CD8-positive, alpha-beta memory T cell (primary cell): ENCODE measurements around the gene MYO15B. TPM values are rescaled to one million over a fixed set of nuclear protein-coding genes. Genes with fewer than 3 reads are reported as not detected.
"Not testable (repeated sequence)": the region's sequence is repeated elsewhere in the genome, so short reads cannot be mapped to it uniquely, and the experiment has no call there.

ENCODE experiments used
- CTCF ChIA-PET: fragments of 350-600 bp; sonication (Branson Sonifier 250); formaldehyde crosslinking; loops from one replicate; lab custom pipeline; 2021; ENCODE audit warnings: antibody characterized with exemption; lab: Charles Lee
- POLR2A ChIA-PET: fragments of 350-600 bp; sonication (Branson Sonifier 250); formaldehyde crosslinking; loops from one replicate; lab custom pipeline; 2021; ENCODE audit warnings: antibody characterized with exemption; lab: Charles Lee
- DNase-seq, 5 donors: peaks; one replicate each; pipeline versions ENCODE4 v3.0.0 to v3.0.0-alpha.2; 2020 to 2022; ENCODE audit warnings: mixed read lengths in 1 of 5
- H3K27ac ChIP-seq: one replicate; pipeline ENCODE4 v1.7.0; 2013; ENCODE audit warnings: low read depth, mild to moderate bottlenecking, low read length, moderate library complexity
- H3K27me3 ChIP-seq: 2 replicates; pipeline ENCODE4 v1.7.0; 2013; ENCODE audit warnings: low read length, mild to moderate bottlenecking; ENCODE audit not compliant: insufficient read depth, poor library complexity, severe bottlenecking
- H3K36me3 ChIP-seq: 2 replicates; pipeline ENCODE4 v1.7.0; 2013; ENCODE audit warnings: mild to moderate bottlenecking, low read length, moderate library complexity; ENCODE audit not compliant: insufficient read depth
- H3K4me1 ChIP-seq: 2 replicates; pipeline ENCODE4 v1.7.0; 2013; ENCODE audit warnings: mild to moderate bottlenecking, low read length, moderate library complexity; ENCODE audit not compliant: insufficient read depth
- H3K4me3 ChIP-seq: 2 replicates; pipeline ENCODE4 v1.7.0; 2013; ENCODE audit warnings: mild to moderate bottlenecking, low read length
- H3K9me3 ChIP-seq: 2 replicates; pipeline ENCODE4 v1.7.0; 2013; ENCODE audit warnings: mild to moderate bottlenecking, low read length
- H3K27ac Mint-ChIP-seq, 8 donors: one replicate each; pipeline ENCODE4 v1.8.0; 2020 to 2021; ENCODE audit warnings: mixed read lengths in 8 of 8, mild to moderate bottlenecking in 6 of 8, inconsistent platforms in 3 of 8, moderate library complexity in 3 of 8
- H3K27me3 Mint-ChIP-seq, 2 donors: one replicate each; pipeline ENCODE4 v1.8.0; 2020 to 2021; ENCODE audit warnings: mixed read lengths in 2 of 2, mild to moderate bottlenecking in 1 of 2, moderate library complexity in 1 of 2
- H3K36me3 Mint-ChIP-seq, 3 donors: one replicate each; pipeline ENCODE4 v1.8.0; 2020 to 2021; ENCODE audit warnings: mixed read lengths in 3 of 3, inconsistent platforms in 1 of 3, mild to moderate bottlenecking in 1 of 3
- H3K4me1 Mint-ChIP-seq, 3 donors: one replicate each; pipeline ENCODE4 v1.8.0; 2020 to 2021; ENCODE audit warnings: mixed read lengths in 3 of 3, inconsistent platforms in 1 of 3, mild to moderate bottlenecking in 1 of 3
- H3K4me3 Mint-ChIP-seq, 7 donors: one replicate each; pipeline ENCODE4 v1.8.0; 2020 to 2021; ENCODE audit warnings: mixed read lengths in 7 of 7, mild to moderate bottlenecking in 6 of 7, moderate library complexity in 4 of 7, inconsistent platforms in 2 of 7
- H3K9me3 Mint-ChIP-seq, 5 donors: one replicate each; pipeline ENCODE4 v1.8.0; 2020 to 2022; ENCODE audit warnings: mixed read lengths in 5 of 5, mild to moderate bottlenecking in 3 of 5, moderate library complexity in 2 of 5, inconsistent platforms in 1 of 5
- polyA plus RNA-seq: library from polyadenylated mRNA; unstranded; fragments of 300-500 nt; fragmentation: Illumina TruSeq; gene quantifications from one replicate; pipeline ENCODE4 v1.2.3, GENCODE V29; 2021
- total RNA-seq, 2 experiments: library from RNA; stranded (reverse); gene quantifications; one replicate each; pipeline ENCODE4 v1.2.3, GENCODE V29; 2021

Gene MYO15B
- total and polyA plus RNA-seq, 3 experiments from 2014 or later = 1.6 to 33.3 (median 26.1) TPM

DNA sequence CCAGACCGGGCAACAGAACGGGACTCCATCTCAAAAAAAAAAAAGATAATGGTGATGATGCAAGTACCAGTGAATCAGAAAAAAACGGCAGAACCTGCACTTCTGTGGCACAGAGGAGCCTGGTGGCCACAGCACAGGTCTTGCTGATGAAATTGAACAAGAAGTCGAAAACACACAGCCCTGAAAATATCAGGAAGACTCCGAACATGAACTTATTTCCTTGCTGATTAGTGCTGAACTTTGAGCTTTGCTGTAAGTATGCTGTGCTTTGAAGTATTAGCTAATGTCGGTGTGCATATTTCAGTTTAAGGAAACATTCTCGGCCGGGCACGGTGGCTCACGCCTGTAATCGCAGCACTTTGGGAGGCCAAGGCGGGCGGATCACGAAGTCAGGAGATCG is 10.9 kb upstream of the MYO15B start:
- Histone ChIP-seq H3K4me1 (peaks cover 4% of the 10 kb centered on the region), H3K27me3 (no peaks in the 10 kb centered on the region), H3K9me3 (no peaks in the 10 kb centered on the region), H3K27ac (no peak overlapping the region), H3K4me3 (no peak overlapping the region), H3K36me3 (no peaks in the 10 kb centered on the region)
- no peak overlapping the region for H3K27ac Mint-ChIP-seq
- no peak for DNase-seq
- ChIA-PET CTCF (interaction anchor here (1.4 kb wide), 1 partner anchor 12 kb away, joined by 3 read pairs; no protein-coding TSS in a partner anchor), POLR2A (no interaction called here)
- H3K4me3 Mint-ChIP-seq = no peak overlapping the region
- H3K9me3 Mint-ChIP-seq = peaks cover 0 to 3% (median 0%) of the 10 kb centered on the region in 5 donors
- peaks cover 8 to 9% (median 8%) of the 10 kb centered on the region in 3 donors for H3K4me1 Mint-ChIP-seq
- no peaks in the 10 kb centered on the region for H3K27me3 Mint-ChIP-seq
- H3K36me3 Mint-ChIP-seq = peaks cover 0 to 12% (median 2%) of the 10 kb centered on the region in 3 donors

DNA sequence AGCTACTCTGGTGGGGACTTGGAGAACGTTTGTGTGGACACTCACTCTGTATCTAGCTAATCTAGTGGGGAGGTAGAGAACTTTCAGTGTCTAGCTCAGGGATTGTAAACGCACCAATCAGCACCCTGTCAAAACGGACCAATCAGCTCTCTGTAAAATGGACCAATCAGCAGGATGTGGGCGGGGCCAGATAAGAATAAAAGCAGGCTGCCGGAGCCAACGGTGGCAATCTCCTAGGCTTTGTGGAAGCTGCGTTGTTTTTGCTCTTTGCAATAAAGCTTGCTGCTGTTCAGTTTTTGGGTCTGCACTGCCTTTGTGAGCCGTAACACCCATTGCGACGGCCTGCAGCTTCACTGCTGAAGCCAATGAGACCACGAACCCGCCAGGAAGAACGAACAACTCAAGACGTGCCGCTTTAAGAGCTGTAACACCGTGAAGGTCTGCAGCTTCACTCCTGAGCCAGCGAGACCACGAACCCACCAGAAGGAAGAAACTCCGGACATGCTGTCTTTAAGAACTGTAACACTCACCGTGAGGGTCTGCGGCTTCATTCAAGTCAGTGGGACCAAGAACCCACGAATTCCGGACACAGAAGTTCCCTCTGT is 6.4 kb upstream of the MYO15B start:
- H3K36me3 ChIP-seq, H3K27me3 Mint-ChIP-seq, H3K36me3 Mint-ChIP-seq, H3K4me1 ChIP-seq, H3K27ac ChIP-seq, H3K27me3 ChIP-seq, H3K9me3 ChIP-seq, H3K9me3 Mint-ChIP-seq: not testable (repeated sequence)
- ChIA-PET POLR2A (interaction anchor here (0.8 kb wide), 1 partner anchor 125 kb away, joined by 3 read pairs; the partner anchor contains the start of gene TMEM94), CTCF (interaction anchor here (0.6 to 1.9 kb wide), 3 partner anchors 47 to 259 kb away, joined by 4 to 8 read pairs (median 4); no protein-coding TSS in a partner anchor)
- Mint-ChIP-seq H3K27ac (peak overlapping the region in 6 of 8 donors; percentile 22 to 80 (median 51)), H3K4me1 (peaks cover 8 to 12% (median 10%) of the 10 kb centered on the region in 3 donors), H3K4me3 (peak overlapping the region; percentile 70 to 88 (median 82))
- H3K4me3 ChIP-seq = peak overlapping the region; percentile 58
- DNase-seq = peak in 4 of 5 donors; percentile 44 to 69 (median 53)

DNA sequence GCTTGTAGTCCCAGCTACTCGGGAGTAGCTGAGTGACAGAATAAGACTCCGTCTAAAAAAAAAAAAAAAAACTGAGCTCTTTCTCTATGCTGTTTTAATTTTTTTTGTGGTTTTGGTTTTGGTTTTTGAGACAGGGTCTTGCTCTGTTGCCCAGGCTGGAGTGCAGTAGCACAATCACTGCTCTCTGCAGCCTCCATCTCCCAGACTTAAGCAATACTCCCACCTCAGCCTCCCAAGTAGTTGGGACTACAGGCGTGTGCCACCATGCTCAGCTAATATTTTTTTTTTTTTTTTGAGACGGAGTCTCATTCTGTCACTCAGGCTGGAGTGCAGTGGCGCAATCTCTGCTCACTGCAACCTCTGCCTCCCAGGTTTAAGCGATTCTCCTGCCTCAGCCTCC is 4.4 kb upstream of the MYO15B start:
- not testable (repeated sequence) for H3K27me3 ChIP-seq, H3K27ac ChIP-seq, H3K36me3 Mint-ChIP-seq, H3K36me3 ChIP-seq, DNase-seq, H3K9me3 Mint-ChIP-seq, H3K27me3 Mint-ChIP-seq, H3K9me3 ChIP-seq, H3K4me3 ChIP-seq
- ChIA-PET CTCF (interaction anchor here (0.6 to 2.5 kb wide), 4 partner anchors 50 to 464 kb away, joined by 3 to 7 read pairs (median 3); partner anchors contain the start of gene SMIM5), POLR2A (interaction anchor here (0.6 kb wide), 1 partner anchor 390 kb away, joined by 4 read pairs; no protein-coding TSS in a partner anchor)
- H3K27ac Mint-ChIP-seq = peak overlapping the region in 1 of 8 donors; percentile 54
- H3K4me1 Mint-ChIP-seq = peaks cover 12 to 18% (median 14%) of the 10 kb centered on the region in 3 donors
- H3K4me3 Mint-ChIP-seq = peak overlapping the region in 1 of 7 donors; percentile 6
- H3K4me1 ChIP-seq = peaks cover 12% of the 10 kb centered on the region

DNA sequence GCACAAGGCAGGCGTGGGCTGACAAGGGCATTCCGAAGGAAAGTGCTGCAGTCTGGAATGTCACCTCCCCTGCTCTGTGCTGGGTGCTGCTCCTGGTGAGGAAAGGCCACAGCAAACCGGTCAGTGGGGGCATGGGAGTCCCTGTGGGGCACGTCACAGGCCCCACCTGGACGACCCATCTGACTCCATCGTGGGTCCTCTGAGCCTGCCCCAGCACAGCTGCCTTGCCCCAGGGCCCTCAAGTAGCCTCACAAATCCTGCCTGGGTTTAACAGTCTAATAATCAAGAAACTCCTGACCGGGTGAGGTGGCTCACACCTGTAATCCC is 2.8 kb upstream of the MYO15B start:
- Histone ChIP-seq H3K4me3 (no peak overlapping the region), H3K9me3 (no peaks in the 10 kb centered on the region), H3K27ac (no peak overlapping the region), H3K27me3 (no peaks in the 10 kb centered on the region), H3K4me1 (peaks cover 12% of the 10 kb centered on the region), H3K36me3 (no peaks in the 10 kb centered on the region)
- peaks cover 0 to 3% (median 0%) of the 10 kb centered on the region in 5 donors for H3K9me3 Mint-ChIP-seq
- ChIA-PET CTCF (no interaction called here), POLR2A (no interaction called here)
- peaks cover 12 to 20% (median 14%) of the 10 kb centered on the region in 3 donors for H3K4me1 Mint-ChIP-seq
- no peaks in the 10 kb centered on the region for H3K36me3 Mint-ChIP-seq
- H3K27ac Mint-ChIP-seq = no peak overlapping the region
- H3K4me3 Mint-ChIP-seq = no peak overlapping the region
- no peak for DNase-seq
- peaks cover 0 to 2% of the 10 kb centered on the region in 2 donors for H3K27me3 Mint-ChIP-seq

DNA sequence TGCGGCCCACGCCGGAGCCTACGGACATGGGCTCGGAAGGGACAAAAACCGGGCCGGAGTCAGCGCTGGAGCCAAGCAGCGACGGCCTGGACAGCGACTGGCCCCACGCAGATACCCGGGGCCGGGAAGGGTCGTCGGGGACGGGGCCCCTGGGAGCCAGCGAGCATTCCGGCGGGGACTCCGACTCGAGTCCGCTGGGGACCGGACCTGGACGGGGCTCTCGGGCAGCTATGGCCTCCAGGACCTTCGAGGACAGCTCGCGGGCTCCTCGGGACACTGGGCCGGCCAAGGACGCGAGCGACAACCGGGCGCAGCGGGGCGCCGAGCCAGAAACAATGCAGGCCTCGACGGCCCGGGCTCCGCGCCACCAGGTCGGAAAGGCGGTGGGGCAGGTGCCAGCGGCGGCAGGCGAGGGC is 1.0 kb downstream of the MYO15B start:
- H3K4me3 ChIP-seq = peak overlapping the region; percentile 47
- Mint-ChIP-seq H3K27ac (peak overlapping the region in 1 of 8 donors; percentile 60), H3K4me1 (peaks cover 3 to 22% (median 12%) of the 10 kb centered on the region in 3 donors), H3K9me3 (no peaks in the 10 kb centered on the region), H3K4me3 (peak overlapping the region in 6 of 7 donors; percentile 13 to 73 (median 68)), H3K27me3 (no peaks in the 10 kb centered on the region), H3K36me3 (no peaks in the 10 kb centered on the region)
- CTCF ChIA-PET = interaction anchor here (0.7 to 2.0 kb wide), 13 partner anchors 9 to 160 kb away, joined by 3 to 9 read pairs (median 3); partner anchors contain the start of genes SMIM5, TMEM94 and TSEN54
- peak in 1 of 5 donors; percentile 58 for DNase-seq
- H3K9me3 ChIP-seq = no peaks in the 10 kb centered on the region
- no peaks in the 10 kb centered on the region for H3K36me3 ChIP-seq
- H3K27me3 ChIP-seq = no peaks in the 10 kb centered on the region
- peaks cover 8% of the 10 kb centered on the region for H3K4me1 ChIP-seq
- POLR2A ChIA-PET = interaction anchor here (0.8 to 1.8 kb wide), 4 partner anchors 54 to 132 kb away, joined by 4 to 12 read pairs (median 6); partner anchors contain the start of genes RECQL5, SAP30BP, TMEM94 and TSEN54
- peak overlapping the region; percentile 31 for H3K27ac ChIP-seq

DNA sequence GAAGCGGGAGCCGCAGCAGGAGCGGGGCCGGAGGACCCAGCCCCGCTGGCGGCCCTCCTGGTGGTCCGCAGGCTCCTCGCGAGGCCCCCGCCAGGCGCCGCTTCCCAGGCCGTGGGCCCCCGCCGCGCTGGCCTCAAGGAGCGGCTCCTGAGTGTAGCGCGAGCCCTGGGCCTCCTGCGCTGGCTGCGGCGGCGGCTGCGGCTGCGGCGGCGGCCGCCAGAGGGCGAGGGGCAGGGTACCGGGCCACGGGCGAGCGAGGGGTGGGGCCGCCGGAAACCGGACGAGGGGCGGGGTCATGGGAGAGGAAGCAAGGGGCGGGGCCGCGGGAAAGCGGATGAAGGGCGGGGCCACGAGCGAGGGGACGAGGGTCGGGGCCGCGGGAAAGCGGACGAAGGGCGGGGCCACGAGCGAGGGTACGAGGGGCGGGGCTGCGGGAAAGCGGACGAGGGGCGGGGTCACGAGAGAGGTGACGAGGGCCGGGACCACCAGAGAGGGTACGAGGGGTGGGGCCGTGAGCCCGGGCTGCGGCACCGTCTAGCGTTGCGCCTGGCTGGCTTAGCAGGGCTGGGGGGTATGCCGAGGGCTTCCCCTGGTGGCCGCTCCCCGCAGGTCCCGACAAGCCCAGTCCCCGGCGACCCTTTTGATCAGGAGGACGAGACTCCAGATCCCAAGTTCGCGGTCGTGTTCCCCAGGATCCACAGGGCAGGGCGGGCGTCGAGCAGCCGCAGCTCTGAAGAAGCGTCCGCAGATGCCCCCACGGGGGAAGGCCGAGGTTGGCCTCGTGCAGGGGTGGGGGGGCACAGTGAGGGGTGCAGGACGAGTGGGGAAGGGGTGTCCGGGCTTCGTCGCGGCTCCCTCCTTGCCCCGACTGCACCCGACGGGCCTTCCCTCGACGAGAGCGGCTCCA is 1.7 kb downstream of the MYO15B start:
- Histone ChIP-seq H3K27me3 (no peaks in the 10 kb centered on the region), H3K4me3 (peak overlapping the region; percentile 47), H3K4me1 (peaks cover 8% of the 10 kb centered on the region), H3K9me3 (no peaks in the 10 kb centered on the region), H3K27ac (peak overlapping the region; percentile 31), H3K36me3 (no peaks in the 10 kb centered on the region)
- POLR2A ChIA-PET = interaction anchor here (1.1 to 1.8 kb wide), 3 partner anchors 73 to 133 kb away, joined by 4 to 12 read pairs (median 7); partner anchors contain the start of genes RECQL5, SAP30BP, TMEM94 and TSEN54
- H3K4me3 Mint-ChIP-seq = peak overlapping the region; percentile 71 to 92 (median 81)
- peak; percentile 87 to 95 (median 90) for DNase-seq
- no peaks in the 10 kb centered on the region for H3K9me3 Mint-ChIP-seq
- no peaks in the 10 kb centered on the region for H3K27me3 Mint-ChIP-seq
- H3K27ac Mint-ChIP-seq = peak overlapping the region in 6 of 8 donors; percentile 53 to 89 (median 75)
- CTCF ChIA-PET = interaction anchor here (0.9 to 2.0 kb wide), 7 partner anchors 9 to 160 kb away, joined by 3 to 9 read pairs (median 5); partner anchors contain the start of genes SMIM5 and TSEN54
- H3K36me3 Mint-ChIP-seq = no peaks in the 10 kb centered on the region
- H3K4me1 Mint-ChIP-seq = peaks cover 3 to 22% (median 12%) of the 10 kb centered on the region in 3 donors

DNA sequence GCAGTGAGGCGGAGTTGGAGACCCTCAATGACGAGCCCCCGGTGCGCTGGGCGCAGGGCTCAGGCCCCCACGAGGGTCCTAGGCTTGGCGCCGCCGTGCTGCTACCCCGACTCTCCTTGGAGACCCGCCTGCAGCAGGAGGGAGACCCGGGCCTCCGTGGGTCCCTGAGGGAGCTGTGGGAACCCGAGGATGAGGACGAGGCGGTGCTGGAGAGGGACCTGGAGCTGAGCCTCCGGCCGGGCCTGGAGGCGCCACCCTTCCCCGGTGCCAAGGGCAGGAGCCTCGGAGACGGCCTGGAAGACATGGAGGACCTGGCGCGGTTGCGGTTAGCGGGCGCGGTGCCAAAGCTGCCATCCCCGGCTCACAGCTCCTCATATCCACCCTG is 2.3 kb downstream of the MYO15B start:
- Mint-ChIP-seq H3K9me3 (no peaks in the 10 kb centered on the region), H3K27ac (peak overlapping the region in 2 of 8 donors; percentile 78 to 85), H3K4me1 (peaks cover 3 to 22% (median 12%) of the 10 kb centered on the region in 3 donors), H3K36me3 (no peaks in the 10 kb centered on the region), H3K4me3 (peak overlapping the region in 5 of 7 donors; percentile 19 to 65 (median 37)), H3K27me3 (no peaks in the 10 kb centered on the region)
- H3K36me3 ChIP-seq = no peaks in the 10 kb centered on the region
- H3K27ac ChIP-seq = peak overlapping the region; percentile 16
- peak in 2 of 5 donors; percentile 6 to 57 for DNase-seq
- no peaks in the 10 kb centered on the region for H3K27me3 ChIP-seq
- no peaks in the 10 kb centered on the region for H3K9me3 ChIP-seq
- ChIA-PET CTCF (interaction anchor here (0.6 kb wide), 1 partner anchor 183 kb away, joined by 3 read pairs; no protein-coding TSS in a partner anchor), POLR2A (no interaction called here)
- H3K4me1 ChIP-seq = peaks cover 8% of the 10 kb centered on the region
- no peak overlapping the region for H3K4me3 ChIP-seq
